G401 (cell line): ENCODE data around the gene SLC9A4. TPM values are rescaled to one million over a fixed set of nuclear protein-coding genes. Genes with fewer than 3 reads are reported as not detected.

Experiments used
- DNase-seq: peaks from one replicate; pipeline ENCODE4 v3.0.0-alpha.2; 2015; ENCODE audit warnings: low spot score
- in situ Hi-C: cut with HindIII; loops from 2 replicates; pipeline ENCODE4 v1.10.0; 2016; ENCODE audit warnings: low sequenced_read_pairs, mixed read lengths
- total RNA-seq: library from RNA; depleted of rRNA; stranded (reverse); fragments of >200 nt; shearing (Covaris generic); gene quantifications from 2 replicates; pipeline ENCODE4 v1.2.3, GENCODE V29; 2014; rRNA removed

The SLC9A4 gene, protein sequence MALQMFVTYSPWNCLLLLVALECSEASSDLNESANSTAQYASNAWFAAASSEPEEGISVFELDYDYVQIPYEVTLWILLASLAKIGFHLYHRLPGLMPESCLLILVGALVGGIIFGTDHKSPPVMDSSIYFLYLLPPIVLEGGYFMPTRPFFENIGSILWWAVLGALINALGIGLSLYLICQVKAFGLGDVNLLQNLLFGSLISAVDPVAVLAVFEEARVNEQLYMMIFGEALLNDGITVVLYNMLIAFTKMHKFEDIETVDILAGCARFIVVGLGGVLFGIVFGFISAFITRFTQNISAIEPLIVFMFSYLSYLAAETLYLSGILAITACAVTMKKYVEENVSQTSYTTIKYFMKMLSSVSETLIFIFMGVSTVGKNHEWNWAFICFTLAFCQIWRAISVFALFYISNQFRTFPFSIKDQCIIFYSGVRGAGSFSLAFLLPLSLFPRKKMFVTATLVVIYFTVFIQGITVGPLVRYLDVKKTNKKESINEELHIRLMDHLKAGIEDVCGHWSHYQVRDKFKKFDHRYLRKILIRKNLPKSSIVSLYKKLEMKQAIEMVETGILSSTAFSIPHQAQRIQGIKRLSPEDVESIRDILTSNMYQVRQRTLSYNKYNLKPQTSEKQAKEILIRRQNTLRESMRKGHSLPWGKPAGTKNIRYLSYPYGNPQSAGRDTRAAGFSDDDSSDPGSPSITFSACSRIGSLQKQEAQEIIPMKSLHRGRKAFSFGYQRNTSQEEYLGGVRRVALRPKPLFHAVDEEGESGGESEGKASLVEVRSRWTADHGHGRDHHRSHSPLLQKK
- not detected in 2 replicates for total RNA-seq

DNA sequence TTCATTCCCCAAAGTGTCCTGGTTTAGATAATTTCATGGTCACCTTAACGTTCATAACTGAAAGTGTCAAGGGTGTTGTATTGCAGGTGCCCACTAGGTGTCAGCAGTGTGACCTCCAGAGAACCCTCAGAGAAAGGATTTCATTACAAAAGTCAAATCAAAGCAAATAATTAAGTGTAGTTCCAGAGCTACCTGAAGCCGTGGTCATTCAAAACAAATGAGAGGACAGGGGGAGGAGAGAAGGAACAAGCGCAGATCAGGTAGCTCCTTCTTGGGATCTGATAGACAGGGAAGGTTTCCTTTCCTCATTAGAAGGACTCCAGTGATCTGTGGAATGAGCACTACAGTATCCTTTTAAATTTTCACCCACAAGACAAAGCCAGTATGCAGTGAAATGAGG is at the start of gene SLC9A4:
Gene SLC9A4 (plus strand): TSS at position 207 of the 400 bp plus-strand sequence. CDS start 534 bp downstream, outside the sequence.
- in situ Hi-C loops, result no loop called here

GRCh38 chr2:102423368-102423767 is 49.7 kb upstream of the SLC9A4 start:
- in situ Hi-C loops, result no loop called here
- DNase-seq, result no peak

More for the DNA sequence above, at the start of gene SLC9A4:
- DNase-seq, result peak; percentile 39

DNA sequence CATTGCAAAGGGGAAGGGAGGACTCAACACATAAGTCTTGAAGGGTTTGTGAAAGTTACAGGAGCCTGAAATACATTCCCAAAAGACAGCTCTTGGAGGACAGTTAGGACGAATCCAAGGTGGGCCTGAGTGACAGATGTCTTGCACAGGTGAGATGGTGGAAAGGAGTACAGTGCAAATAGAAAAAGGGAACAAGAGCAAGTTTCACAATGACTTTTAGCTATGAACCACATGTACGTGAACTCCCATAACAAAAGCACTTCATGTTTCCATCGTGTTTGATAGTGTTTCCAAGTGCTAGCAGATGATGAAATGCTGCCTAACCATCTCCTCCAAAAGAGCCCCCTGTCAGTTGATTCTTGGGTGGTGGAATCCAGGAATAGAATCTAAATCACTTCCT is 48.3 kb upstream of the SLC9A4 start:
- in situ Hi-C loops, result no loop called here

DNA sequence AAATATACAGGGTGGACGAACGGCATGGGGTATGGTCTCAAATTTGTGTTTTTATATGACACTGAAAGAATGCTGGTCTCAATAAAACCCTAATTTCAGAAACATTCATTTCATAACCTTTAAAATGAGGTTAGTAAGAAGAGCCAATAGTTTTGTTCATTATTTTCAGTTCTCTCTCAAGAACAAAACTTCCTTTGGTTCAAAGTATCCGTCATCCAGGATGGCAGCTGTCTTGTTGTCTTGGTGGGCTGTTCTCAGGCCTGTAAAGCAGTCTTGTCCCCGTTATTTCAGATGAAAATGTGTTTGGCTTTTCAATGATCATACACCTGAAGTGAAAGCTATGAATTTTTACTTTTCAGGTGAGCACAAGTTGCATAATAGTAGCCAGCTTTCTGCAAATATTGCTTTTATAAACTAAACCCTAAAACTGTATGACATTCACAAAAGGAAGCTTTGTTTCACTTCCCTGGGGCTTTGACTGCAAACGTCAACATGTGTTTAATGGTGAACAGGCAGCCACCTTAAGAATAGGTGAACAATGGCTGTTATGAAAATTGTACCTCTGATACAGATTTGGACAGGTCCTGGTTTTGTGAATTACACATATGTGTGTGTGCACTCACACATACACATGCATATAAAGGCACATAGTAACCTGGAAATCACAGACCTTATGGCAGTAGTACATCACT is 47.4 kb upstream of the SLC9A4 start:
- in situ Hi-C loops, result no loop called here
- DNase-seq, result no peak

More for the DNA sequence above, 48.3 kb upstream of the SLC9A4 start:
- DNase-seq, result no peak

DNA sequence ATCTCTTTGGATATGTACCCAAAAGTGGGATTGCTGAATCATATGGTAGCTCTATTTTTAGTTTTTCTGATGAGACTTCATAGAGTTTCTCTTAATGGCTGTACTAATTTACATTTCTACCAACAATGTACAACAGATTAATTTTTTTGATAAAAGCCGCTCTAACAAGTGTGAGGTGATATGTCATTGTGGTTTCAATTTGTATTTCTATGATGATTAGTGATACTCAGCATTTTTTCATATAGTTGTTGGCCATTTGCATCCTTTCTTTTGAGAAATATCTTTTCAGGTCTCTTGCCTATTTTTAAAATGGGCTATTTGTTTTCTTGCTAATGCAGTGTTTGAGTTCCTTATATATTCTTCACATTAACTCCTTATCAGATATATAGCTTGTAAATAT is 45.8 kb upstream of the SLC9A4 start:
- in situ Hi-C loops, result no loop called here
- DNase-seq, result no peak

- DNase-seq, result no peak
- in situ Hi-C loops, result no loop called here
Observed at GRCh38 chr2:102428573-102428972, 44.5 kb upstream of the SLC9A4 start.

GRCh38 chr2:102432386-102432785 is 40.6 kb upstream of the SLC9A4 start:
- no peak for DNase-seq
- in situ Hi-C loops, result no loop called here

DNA sequence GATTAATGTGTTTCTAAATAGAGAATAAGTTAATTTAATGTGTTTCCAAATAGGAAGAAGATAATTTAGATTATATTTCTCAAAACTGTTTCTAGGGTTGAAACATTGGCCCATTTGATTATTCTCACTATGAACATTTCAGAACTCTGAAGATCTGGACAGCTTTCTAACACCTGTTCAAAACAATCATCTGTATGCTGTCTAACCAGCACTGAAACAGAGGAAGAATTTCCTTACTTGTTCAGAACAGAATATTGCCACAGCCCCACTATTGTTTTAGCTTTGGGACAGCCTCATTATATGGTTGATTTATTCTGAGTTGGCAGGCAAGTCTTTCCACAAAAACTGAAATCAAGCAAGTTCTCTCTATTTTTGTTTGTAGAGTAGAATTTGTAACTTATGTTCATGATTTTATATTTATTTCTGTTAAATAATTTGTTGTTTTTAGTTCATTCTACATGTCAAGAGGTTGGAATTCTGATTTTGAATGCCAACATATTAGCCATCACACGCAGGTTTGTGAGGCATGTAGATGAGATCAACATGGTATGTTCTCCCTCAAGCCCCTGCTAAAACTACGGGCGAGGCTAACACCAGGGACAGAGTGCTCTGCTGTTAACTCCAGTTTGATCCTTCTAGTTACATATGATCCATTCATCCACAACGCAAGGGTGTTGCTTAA is 38.9 kb upstream of the SLC9A4 start:
- in situ Hi-C loops, result no loop called here
- no peak for DNase-seq

DNA sequence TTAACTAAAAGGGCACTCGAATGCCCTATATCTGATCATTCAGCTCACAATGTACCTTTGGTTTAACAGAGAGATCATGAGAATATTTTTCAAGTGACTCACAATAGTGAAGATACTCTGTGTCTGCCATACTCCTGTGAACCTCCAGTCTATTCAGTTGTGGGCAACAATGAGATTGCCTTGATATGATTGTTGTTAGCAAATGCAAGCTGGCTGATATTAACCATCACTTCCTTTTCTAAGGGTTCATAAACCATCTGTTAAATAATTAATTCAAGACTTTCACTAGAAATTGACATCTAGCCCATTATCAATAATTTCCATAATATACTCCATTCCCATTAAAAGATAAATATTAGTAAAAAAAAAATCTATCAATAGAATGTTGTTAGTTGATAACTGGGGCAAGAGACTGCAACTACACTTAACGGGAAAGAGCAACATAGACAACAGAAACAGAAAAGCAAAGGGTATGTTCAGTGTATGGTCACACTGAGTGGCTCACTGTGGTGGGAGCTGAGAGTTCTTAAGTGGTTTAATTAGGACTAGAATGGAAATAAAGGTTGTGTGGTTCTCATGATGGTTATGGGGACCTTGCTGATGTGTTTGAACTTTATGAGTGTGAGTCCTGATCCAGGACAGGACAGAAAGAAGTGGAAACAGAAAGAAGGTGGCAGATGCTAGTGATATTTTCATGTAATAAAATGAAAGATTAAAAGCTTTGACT is 38.2 kb upstream of the SLC9A4 start:
- in situ Hi-C loops, result no loop called here

DNA sequence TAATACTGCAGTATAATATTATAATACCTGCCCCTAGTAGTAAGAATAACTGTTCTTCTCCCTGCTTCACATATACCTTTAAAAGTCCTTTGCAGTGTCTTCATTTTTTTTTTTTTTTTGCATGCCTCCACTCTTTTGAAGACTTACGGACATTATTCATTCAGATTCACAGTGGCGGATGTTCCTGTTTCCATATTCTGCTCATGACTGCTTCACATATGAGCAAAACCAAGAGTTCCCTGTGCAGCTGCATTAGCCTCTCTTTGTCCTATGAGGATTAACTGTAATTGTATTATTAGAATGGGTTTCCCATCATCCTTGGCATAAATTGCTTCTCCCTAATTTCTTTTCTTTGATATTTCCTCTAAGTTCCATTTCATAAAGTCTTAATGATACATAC is 37.3 kb upstream of the SLC9A4 start:
- in situ Hi-C loops, result no loop called here
- no peak for DNase-seq

More for the DNA sequence above, 38.2 kb upstream of the SLC9A4 start:
- no peak for DNase-seq

GRCh38 chr2:102436323-102436722 is 36.7 kb upstream of the SLC9A4 start:
- DNase-seq, result no peak
- in situ Hi-C loops, result no loop called here

DNA sequence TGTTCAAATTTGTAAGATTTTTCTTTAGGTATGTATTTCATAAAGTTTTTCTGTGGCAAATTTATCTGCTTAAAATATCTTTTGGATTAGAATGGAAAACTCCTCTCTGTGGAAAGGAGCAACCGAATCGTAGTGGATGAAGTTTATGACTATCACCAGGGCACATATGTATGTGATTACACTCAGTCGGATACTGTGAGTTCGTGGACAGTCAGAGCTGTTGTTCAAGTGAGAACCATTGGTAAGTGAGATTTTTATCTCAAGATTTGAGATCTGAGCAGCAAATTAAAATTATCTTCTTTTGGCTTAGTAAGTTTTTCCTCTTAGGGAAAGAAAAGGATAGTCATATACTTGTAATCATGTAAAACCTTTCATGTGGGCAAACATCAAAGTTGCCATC is 35.9 kb upstream of the SLC9A4 start:
- in situ Hi-C loops, result no loop called here
- no peak for DNase-seq

GRCh38 chr2:102438111-102438510 is 34.9 kb upstream of the SLC9A4 start:
- in situ Hi-C loops, result no loop called here
- DNase-seq, result no peak

DNA sequence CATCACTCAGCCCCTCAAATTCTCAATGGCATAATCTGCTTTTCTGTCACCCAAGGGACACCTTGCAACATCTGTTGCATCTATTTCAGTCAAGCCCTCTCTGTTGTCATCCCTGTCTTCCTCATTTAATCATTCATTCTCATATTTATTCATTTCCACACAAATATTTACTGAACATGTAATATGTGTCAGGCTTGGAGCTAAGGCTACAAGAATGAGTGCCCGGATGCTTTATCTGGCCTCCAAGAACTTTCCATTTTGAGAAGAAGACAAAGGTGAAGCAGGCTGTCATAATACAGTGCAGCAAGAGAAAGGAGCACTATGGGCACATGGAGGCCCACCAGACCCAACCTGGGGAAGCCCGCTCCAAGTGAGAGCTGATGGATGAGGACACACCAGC is 34.4 kb upstream of the SLC9A4 start:
- DNase-seq, result no peak
- in situ Hi-C loops, result no loop called here

DNA sequence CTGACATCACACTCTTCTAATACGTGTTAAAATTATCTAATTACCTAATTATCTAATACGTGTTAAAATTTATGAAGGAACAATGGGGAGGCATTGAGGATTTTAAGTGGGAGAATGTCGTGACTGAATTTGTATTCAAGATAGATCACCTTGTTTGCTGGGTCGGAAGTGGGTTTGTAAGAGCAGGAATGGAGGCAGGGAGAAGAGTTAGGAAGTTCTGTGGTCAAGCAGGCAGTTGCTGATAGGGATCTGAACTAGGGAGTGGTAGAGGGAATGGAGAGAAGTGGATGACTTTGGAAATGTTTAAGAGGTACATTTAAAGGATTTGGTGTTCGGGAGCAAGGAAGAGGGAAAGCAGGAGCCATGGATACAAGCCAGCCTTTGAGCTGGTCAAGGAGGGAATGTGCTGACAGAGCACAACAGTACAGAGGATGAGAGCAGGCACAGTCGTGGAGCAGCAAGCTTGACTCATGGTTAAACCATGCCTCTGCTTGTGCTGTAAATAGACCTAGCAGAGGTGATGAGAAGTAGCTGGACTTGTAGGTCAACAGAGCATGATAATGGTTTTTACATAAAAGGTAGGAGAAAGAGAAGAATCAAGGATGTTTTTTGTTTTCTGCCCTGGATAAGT is 33.8 kb upstream of the SLC9A4 start:
- DNase-seq, result no peak
- in situ Hi-C loops, result no loop called here

DNA sequence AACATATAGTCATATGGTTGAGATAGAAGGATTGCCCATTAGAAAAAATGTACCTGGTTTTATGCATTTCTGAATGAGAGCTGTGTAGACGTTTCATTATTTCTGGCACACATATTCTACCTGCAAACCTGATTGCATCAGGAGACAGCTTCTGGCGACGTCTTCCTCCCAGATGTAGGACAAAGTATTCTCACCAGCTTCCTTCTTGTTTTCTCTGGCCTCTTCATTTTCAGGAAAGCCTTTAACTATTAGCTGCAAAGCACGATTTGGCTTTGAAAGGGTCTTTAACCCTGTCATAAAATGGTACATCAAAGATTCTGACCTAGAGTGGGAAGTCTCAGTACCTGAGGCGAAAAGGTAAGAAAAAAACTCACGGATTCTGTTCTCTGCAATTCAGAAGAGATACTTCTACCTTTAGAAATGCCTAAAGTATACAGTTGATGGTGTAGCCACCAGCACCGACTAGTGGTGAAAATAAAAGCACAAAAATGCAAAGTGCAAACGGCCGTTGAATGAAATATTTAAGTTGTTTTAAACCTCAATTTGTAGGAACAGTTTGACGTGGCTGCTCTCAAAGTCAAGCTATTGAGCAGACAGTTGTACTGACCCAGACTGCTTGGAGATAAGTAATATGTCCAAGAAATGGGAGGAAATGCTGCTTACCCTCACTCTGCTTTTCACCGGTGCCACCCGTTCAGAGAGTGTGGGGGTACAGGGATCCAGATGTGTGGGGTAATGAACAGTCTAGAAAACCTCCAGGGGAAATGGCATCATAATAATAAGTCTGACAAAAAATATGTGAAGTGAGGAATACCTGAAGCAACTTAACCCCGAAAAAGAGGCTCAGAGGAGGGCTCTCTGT is 29.8 kb upstream of the SLC9A4 start:
- DNase-seq, result peak; percentile 3
- in situ Hi-C loops, result no loop called here

DNA sequence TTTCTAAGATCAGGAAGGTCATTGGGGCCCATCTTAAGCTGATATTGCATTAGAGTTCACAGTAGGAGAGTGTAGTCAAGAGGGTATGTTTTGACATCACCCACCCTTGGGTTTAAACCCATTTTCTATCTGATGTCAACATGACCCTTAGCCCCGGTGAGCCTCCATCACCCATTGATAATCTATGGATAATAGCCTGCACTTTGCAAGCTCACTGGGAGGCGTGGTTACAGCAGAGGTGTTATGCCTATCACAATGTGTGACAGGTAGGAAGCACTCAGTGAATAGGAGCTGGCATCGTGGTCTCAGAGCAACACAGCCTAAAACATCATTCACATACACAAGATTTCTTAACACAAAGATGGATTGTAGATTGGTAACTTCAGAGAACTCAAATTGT is 28.8 kb upstream of the SLC9A4 start:
- in situ Hi-C loops, result no loop called here
- no peak for DNase-seq
